HL-60 (cell line): ENCODE measurements around the gene STK24.

Experiments
- POLR2AphosphoS5 ChIP-seq: IDR thresholded peaks from 2 replicates; pipeline ENCODE4 v1.6.1; 2012; ENCODE audit warnings: low read depth
- SPI1 ChIP-seq: IDR thresholded peaks from 2 replicates; pipeline ENCODE4 v1.6.1; 2012; ENCODE audit warnings: low read depth, mild to moderate bottlenecking, borderline replicate concordance
- TF ChIP-seq, protein P1 (sequence below): IDR thresholded peaks from one replicate; pipeline ENCODE4 v1.5.1; 2011; ENCODE audit warnings: low read length, control low read depth, inconsistent platforms; ENCODE audit not compliant: insufficient read depth
- TF ChIP-seq, protein P2 (sequence below): IDR thresholded peaks from 2 replicates; pipeline ENCODE4 v1.6.1; 2012; ENCODE audit warnings: low read depth; ENCODE audit not compliant: insufficient replicate concordance

DNA sequence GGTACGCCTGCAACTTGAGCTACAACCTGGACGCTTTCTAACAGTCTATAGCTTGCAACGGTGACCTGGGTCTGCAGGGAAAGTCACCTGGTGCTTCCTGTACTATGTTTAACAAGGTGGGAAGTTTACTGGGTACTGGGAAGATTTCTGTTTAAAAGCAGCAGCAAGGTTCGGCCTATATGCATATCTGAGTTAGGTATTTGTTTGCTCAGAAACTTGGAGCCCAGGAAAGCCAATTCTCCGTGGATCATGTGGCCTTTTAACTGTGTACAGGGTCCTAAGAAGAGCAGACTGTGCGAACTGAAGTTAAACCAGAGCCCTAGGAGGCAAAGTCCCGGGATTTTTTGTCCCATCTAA lies 103.1 kb downstream of the STK24 start:
- TF ChIP-seq, protein P1, sequence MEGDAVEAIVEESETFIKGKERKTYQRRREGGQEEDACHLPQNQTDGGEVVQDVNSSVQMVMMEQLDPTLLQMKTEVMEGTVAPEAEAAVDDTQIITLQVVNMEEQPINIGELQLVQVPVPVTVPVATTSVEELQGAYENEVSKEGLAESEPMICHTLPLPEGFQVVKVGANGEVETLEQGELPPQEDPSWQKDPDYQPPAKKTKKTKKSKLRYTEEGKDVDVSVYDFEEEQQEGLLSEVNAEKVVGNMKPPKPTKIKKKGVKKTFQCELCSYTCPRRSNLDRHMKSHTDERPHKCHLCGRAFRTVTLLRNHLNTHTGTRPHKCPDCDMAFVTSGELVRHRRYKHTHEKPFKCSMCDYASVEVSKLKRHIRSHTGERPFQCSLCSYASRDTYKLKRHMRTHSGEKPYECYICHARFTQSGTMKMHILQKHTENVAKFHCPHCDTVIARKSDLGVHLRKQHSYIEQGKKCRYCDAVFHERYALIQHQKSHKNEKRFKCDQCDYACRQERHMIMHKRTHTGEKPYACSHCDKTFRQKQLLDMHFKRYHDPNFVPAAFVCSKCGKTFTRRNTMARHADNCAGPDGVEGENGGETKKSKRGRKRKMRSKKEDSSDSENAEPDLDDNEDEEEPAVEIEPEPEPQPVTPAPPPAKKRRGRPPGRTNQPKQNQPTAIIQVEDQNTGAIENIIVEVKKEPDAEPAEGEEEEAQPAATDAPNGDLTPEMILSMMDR: no peak
- TF ChIP-seq, protein P2, sequence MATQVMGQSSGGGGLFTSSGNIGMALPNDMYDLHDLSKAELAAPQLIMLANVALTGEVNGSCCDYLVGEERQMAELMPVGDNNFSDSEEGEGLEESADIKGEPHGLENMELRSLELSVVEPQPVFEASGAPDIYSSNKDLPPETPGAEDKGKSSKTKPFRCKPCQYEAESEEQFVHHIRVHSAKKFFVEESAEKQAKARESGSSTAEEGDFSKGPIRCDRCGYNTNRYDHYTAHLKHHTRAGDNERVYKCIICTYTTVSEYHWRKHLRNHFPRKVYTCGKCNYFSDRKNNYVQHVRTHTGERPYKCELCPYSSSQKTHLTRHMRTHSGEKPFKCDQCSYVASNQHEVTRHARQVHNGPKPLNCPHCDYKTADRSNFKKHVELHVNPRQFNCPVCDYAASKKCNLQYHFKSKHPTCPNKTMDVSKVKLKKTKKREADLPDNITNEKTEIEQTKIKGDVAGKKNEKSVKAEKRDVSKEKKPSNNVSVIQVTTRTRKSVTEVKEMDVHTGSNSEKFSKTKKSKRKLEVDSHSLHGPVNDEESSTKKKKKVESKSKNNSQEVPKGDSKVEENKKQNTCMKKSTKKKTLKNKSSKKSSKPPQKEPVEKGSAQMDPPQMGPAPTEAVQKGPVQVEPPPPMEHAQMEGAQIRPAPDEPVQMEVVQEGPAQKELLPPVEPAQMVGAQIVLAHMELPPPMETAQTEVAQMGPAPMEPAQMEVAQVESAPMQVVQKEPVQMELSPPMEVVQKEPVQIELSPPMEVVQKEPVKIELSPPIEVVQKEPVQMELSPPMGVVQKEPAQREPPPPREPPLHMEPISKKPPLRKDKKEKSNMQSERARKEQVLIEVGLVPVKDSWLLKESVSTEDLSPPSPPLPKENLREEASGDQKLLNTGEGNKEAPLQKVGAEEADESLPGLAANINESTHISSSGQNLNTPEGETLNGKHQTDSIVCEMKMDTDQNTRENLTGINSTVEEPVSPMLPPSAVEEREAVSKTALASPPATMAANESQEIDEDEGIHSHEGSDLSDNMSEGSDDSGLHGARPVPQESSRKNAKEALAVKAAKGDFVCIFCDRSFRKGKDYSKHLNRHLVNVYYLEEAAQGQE: no peak
- TF ChIP-seq POLR2AphosphoS5 (no peak), SPI1 (no peak)
